ENCODE data around the gene LY86. TPM values are rescaled to one million over a fixed set of nuclear protein-coding genes. Genes with fewer than 3 reads are reported as not detected.
A peak's percentile ranks its signal among the peaks of the same experiment; 100 is the strongest.

LY86 gene
- total and polyA plus RNA-seq, 2 donors (not counting 3 experiments of a cell fraction or from before 2014, with no cell fraction given), result not detected

GRCh38 chr6:6547110-6547879 lies 41.2 kb upstream of the LY86 start:
- FAIRE-seq, result peak; percentile 92
- no peak for TF ChIP-seq POLR2AphosphoS5 (IDR thresholded peaks at IDR 0.05; ENCODE audit: insufficient read depth, low read depth, low read length)
- TF ChIP-seq, protein P1, sequence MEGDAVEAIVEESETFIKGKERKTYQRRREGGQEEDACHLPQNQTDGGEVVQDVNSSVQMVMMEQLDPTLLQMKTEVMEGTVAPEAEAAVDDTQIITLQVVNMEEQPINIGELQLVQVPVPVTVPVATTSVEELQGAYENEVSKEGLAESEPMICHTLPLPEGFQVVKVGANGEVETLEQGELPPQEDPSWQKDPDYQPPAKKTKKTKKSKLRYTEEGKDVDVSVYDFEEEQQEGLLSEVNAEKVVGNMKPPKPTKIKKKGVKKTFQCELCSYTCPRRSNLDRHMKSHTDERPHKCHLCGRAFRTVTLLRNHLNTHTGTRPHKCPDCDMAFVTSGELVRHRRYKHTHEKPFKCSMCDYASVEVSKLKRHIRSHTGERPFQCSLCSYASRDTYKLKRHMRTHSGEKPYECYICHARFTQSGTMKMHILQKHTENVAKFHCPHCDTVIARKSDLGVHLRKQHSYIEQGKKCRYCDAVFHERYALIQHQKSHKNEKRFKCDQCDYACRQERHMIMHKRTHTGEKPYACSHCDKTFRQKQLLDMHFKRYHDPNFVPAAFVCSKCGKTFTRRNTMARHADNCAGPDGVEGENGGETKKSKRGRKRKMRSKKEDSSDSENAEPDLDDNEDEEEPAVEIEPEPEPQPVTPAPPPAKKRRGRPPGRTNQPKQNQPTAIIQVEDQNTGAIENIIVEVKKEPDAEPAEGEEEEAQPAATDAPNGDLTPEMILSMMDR (IDR thresholded peaks at IDR 0.05; ENCODE audit: extremely low read depth in 1 of 2, insufficient read depth in 1 of 2, low read depth in 1 of 2, low read length in 2 of 2), result peak; percentile 87
- TF ChIP-seq POLR2A (IDR thresholded peaks at IDR 0.05; ENCODE audit: low read depth, low read length), result no peak
- TF ChIP-seq, protein P2, sequence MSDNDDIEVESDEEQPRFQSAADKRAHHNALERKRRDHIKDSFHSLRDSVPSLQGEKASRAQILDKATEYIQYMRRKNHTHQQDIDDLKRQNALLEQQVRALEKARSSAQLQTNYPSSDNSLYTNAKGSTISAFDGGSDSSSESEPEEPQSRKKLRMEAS (IDR thresholded peaks at IDR 0.05; ENCODE audit: insufficient read depth, insufficient read length), result no peak
- no peak for TF ChIP-seq FOS (IDR thresholded peaks at IDR 0.05; ENCODE audit: borderline replicate concordance, insufficient read depth, low read length)
- peak; percentile 23 for TF ChIP-seq JUN (IDR thresholded peaks at IDR 0.05; ENCODE audit: borderline replicate concordance, insufficient read depth, insufficient read length, low read depth)
- TF ChIP-seq MYC (IDR thresholded peaks at IDR 0.05; ENCODE audit: low read depth, low read length), result no peak
- no peak for TF ChIP-seq EZH2 (IDR thresholded peaks at IDR 0.05; ENCODE audit: borderline replicate concordance, low read depth, low read length, severe bottlenecking)

More at GRCh38 chr6:6547110-6547879, 41.2 kb upstream of the LY86 start:
- H3K9ac ChIP-seq (replicated peaks; ENCODE audit: extremely low read depth, insufficient read depth, low read length), result no peak overlapping the region
- no peaks in the 10 kb centered on the region for H3K79me2 ChIP-seq (ENCODE audit: control insufficient read depth, insufficient read depth, low read length)
- H3K9me1 ChIP-seq (replicated peaks; ENCODE audit: control insufficient read depth, extremely low read depth, insufficient read depth, low read length), result no peaks in the 10 kb centered on the region
- BruUV-seq (replicated peaks), result no TSS peak
- peak; percentile 84 for DNase-seq (ENCODE audit: low read depth, low spot score)
- H3K4me1 ChIP-seq (ENCODE audit: control insufficient read depth, extremely low read depth, insufficient read depth, low read length), result no peaks in the 10 kb centered on the region
- H3K27me3 ChIP-seq (ENCODE audit: control insufficient read depth in 2 of 2, insufficient read depth in 2 of 2, low read length in 2 of 2), result peaks cover 11 to 19% of the 10 kb centered on the region in 2 experiments
- ChIA-PET POLR2A (no interaction called here), CTCF (interaction anchor here (0.6 to 4.4 kb wide), 44 partner anchors 9 to 1490 kb away, joined by 3 to 95 read pairs (median 4); no protein-coding TSS in a partner anchor)
- intact Hi-C loops (cut with micrococcal nuclease) (loop anchor here (1.0 to 10.0 kb wide), 9 partner anchors 416 to 1492 kb away; partner anchors contain the start of gene NRN1), dilution Hi-C loops (cut with MboI; ENCODE audit: extremely low pct_ligation_motif_present, low sequenced_read_pairs) (no loop called here)
- H3K27ac ChIP-seq (ENCODE audit: insufficient read depth, low read depth, low read length), result no peak overlapping the region
- peak overlapping the region; percentile 8 for H2AFZ ChIP-seq (ENCODE audit: low read depth, low read length)
- H3K36me3 ChIP-seq (ENCODE audit: control insufficient read depth in 2 of 2, extremely low read depth in 1 of 2, insufficient read depth in 2 of 2, low read length in 2 of 2), result no peaks in the 10 kb centered on the region
- no peaks in the 10 kb centered on the region for H3K9me3 ChIP-seq (replicated peaks; ENCODE audit: control insufficient read depth, insufficient read depth, low read length)
- peak overlapping the region in 2 of 3 experiments; percentile 10 to 21 for H3K4me3 ChIP-seq (replicated peaks in 1 of 3; ENCODE audit: insufficient read depth in 1 of 3, low read depth in 1 of 3, low read length in 3 of 3)
- no peaks in the 10 kb centered on the region for H4K20me1 ChIP-seq (replicated peaks; ENCODE audit: control insufficient read depth, extremely low read depth, insufficient read depth, low read length)
- H3K4me2 ChIP-seq (ENCODE audit: insufficient read depth, low read length), result peak overlapping the region; percentile 37
